ENCODE measurements around the gene NFIB. TPM values are rescaled to one million over a fixed set of nuclear protein-coding genes. Genes with fewer than 3 reads are reported as not detected.

The NFIB gene
- total and polyA plus RNA-seq, 2 of the 13 experiments (the other 11 are each of a cell fraction or from before 2014, with no cell fraction given): 0.98 to 4.6 TPM

- WGBS (ENCODE audit: low lambda C conversion rate): 61% methylated on average over 3 of the region's 3 CpGs
- no peak for ATAC-seq
- in situ Hi-C loops (cut with HindIII; ENCODE audit: extremely low pct_ligation_motif_present, low pct_unique_long_range_greater_than_20kb): no loop called here
- TF ChIP-seq MIER2 (CRISPR knock-in tag; IDR thresholded peaks at IDR 0.05): no peak
- TF ChIP-seq ZNF773 (CRISPR knock-in tag; IDR thresholded peaks at IDR 0.05; ENCODE audit: borderline replicate concordance): no peak
- TF ChIP-seq ZNF800 (CRISPR knock-in tag; IDR thresholded peaks at IDR 0.05): no peak
- no peak for TF ChIP-seq SKI (IDR thresholded peaks at IDR 0.05; ENCODE audit: partially characterized antibody)
- TF ChIP-seq GZF1 (CRISPR knock-in tag; IDR thresholded peaks at IDR 0.05): no peak
- TF ChIP-seq ZNF430 (CRISPR knock-in tag; IDR thresholded peaks at IDR 0.05): no peak
- no peak for TF ChIP-seq ZNF496 (CRISPR knock-in tag; IDR thresholded peaks at IDR 0.05; ENCODE audit: insufficient replicate concordance)
- Histone ChIP-seq H4K20me1 (ENCODE audit: insufficient read depth, low read length) (0 out of 2 replicates have a peak, but pooled peaks cover under 1% of the 10 kb centered on the region), H3K36me3 (replicated peaks in 1 of 2; ENCODE audit: control insufficient read depth in 1 of 2, insufficient read depth in 2 of 2, low read length in 2 of 2) (no peaks in the 10 kb centered on the region), H3K4me1 (ENCODE audit: insufficient read depth, low read length) (no peaks in the 10 kb centered on the region), H3K27ac (ENCODE audit: extremely low read length, insufficient read depth, low read length) (no peak overlapping the region), H3K9me3 (ENCODE audit: low read length) (no peaks in the 10 kb centered on the region), H3K9ac (ENCODE audit: insufficient read depth, low read depth, low read length) (no peak overlapping the region), H3K4me2 (ENCODE audit: low read depth, low read length) (no peak overlapping the region), H3K27me3 (ENCODE audit: control insufficient read depth in 1 of 2, insufficient read depth in 2 of 2, low read length in 2 of 2) (no peaks in the 10 kb centered on the region), H3K4me3 (replicated peaks in 1 of 3; ENCODE audit: insufficient read depth in 1 of 3, low read depth in 2 of 3, low read length in 3 of 3) (no peak overlapping the region), H3K79me2 (ENCODE audit: insufficient read depth, low read length) (no peaks in the 10 kb centered on the region), H2AFZ (ENCODE audit: low read length) (no peak overlapping the region)
- no TSS peak for BruUV-seq (replicated peaks)
- intact Hi-C loops (cut with micrococcal nuclease; ENCODE audit: unreplicated experiment): no loop called here
- FAIRE-seq: no peak
- ChIA-PET CTCF (ENCODE audit: low intra/inter-chr PET ratio, low total read pairs) (no interaction called here), POLR2A (no interaction called here)
- DNase-seq (ENCODE audit: low spot score): no peak
Observed at GRCh38 chr9:14188538-14188937, 125.4 kb downstream of the NFIB start.

- no peaks in the 10 kb centered on the region for H3K27me3 ChIP-seq (ENCODE audit: control insufficient read depth in 1 of 2, insufficient read depth in 2 of 2, low read length in 2 of 2)
- DNase-seq (ENCODE audit: low spot score) (no peak), FAIRE-seq (no peak), ATAC-seq (no peak)
- no peak overlapping the region for H3K9ac ChIP-seq (ENCODE audit: insufficient read depth, low read depth, low read length)
- H4K20me1 ChIP-seq (ENCODE audit: insufficient read depth, low read length): no peaks in the 10 kb centered on the region
- H3K27ac ChIP-seq (ENCODE audit: extremely low read length, insufficient read depth, low read length): no peak overlapping the region
- ChIA-PET CTCF (ENCODE audit: low intra/inter-chr PET ratio, low total read pairs) (no interaction called here), POLR2A (no interaction called here)
- H3K4me1 ChIP-seq (ENCODE audit: insufficient read depth, low read length): no peaks in the 10 kb centered on the region
- in situ Hi-C loops (cut with HindIII; ENCODE audit: extremely low pct_ligation_motif_present, low pct_unique_long_range_greater_than_20kb) (no loop called here), intact Hi-C loops (cut with micrococcal nuclease; ENCODE audit: unreplicated experiment) (no loop called here)
- H3K36me3 ChIP-seq (replicated peaks in 1 of 2; ENCODE audit: control insufficient read depth in 1 of 2, insufficient read depth in 2 of 2, low read length in 2 of 2): no peaks in the 10 kb centered on the region
- no peak overlapping the region for H3K4me3 ChIP-seq (replicated peaks in 1 of 3; ENCODE audit: insufficient read depth in 1 of 3, low read depth in 2 of 3, low read length in 3 of 3)
- no TSS peak for BruUV-seq (replicated peaks)
- no peak overlapping the region for H2AFZ ChIP-seq (ENCODE audit: low read length)
- WGBS (ENCODE audit: low lambda C conversion rate): 41% methylated on average over 2 of the region's 2 CpGs
- no peaks in the 10 kb centered on the region for H3K79me2 ChIP-seq (ENCODE audit: insufficient read depth, low read length)
- no peaks in the 10 kb centered on the region for H3K9me3 ChIP-seq (ENCODE audit: low read length)
- no peak overlapping the region for H3K4me2 ChIP-seq (ENCODE audit: low read depth, low read length)
- TF ChIP-seq ZNF142 (CRISPR knock-in tag; IDR thresholded peaks at IDR 0.05): no peak
- no peak for TF ChIP-seq ZSCAN5A (CRISPR knock-in tag; IDR thresholded peaks at IDR 0.05; ENCODE audit: borderline replicate concordance)
- no peak for TF ChIP-seq SNAI1 (CRISPR knock-in tag; IDR thresholded peaks at IDR 0.05; ENCODE audit: borderline replicate concordance)
Observed at GRCh38 chr9:14188011-14188410, 125.9 kb downstream of the NFIB start.

All from HepG2 (cell line).